ENCODE measurements around the gene JAZF1.

JAZF1 gene

DNA sequence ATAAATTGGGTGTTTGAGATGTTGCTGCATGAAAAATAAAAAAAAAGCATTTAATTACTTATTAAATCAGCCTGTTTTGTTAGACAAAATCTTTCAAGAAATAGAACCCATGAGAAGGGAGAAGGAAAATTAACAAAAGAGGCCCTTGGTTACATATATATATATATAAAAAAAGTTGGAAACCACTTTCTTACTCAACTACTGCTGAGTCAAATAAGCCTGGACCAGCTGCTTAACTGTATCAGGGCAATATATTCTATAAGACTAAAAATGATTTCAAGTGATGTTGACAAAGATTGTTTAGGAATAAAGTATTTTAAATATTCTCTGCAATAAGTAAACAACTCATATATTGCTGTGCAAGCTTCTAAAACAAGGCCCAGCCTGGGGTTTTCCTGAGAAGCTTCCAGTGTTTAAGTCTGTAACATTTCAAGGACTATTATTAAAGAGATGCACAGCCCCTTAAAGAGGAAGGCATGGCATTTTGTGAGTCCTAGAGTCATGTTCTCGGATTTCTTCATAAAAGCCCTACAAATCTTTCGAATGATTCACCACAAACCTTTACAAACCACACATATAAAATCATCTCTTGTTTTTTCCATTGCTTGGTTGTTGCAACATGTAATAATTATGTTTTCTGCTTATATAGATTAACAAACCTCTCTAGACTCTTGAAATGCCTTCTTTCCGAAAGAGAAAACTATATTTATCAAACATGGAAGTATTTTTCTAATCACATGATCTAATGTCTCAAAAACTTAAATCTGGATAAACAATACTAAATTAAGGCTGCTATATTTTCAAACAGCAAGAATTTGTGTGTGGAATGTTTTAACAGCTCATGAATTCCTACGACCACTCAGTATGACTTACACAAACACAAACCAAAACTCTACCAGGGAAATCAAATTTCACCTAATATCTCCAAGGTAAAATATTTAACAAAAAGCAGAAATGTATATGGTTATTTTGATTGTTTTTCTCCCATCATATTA, 14.3 kb downstream of the JAZF1 start:
- no peak for DNase-seq (ENCODE audit: low spot score)

DNA sequence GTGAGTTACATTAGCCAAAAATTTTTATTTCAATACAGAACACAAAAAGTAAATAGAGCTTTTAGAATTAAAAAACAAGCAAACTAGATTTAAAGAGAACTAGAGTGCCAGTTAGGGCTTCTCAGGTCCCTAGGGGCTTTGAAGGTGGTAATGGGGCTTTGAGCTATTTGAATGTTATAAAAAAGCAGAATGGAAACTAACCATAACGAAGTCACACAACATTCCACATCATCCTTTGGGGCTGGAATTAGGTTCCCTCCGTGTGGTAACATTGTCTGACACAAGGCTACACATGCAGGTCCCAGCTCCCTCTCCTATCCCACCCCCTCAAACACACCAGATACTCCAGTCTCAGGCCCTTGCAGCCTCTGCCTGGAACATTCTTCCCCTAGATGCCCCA, 15.3 kb downstream of the JAZF1 start:
- no peak for DNase-seq (ENCODE audit: low spot score)

DNA sequence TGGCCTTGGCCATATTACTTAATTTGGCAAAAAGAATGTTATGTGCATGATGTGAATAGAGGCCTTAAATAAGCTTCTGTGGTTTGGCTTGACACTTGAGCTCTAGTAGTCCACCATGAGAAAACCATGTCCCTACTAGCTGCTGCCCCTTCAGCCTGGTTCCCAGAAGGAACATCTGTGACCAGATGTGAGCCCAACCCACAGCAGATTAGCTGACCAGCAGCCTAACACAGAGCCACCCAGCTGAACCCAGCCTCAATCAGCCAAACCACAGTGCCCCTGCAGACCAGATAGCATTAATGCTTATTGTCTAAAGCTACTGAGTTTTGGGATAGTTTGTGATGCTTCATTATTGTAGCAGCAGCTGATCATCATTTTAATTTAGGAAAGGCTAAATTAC, 16.6 kb downstream of the JAZF1 start:
- no peak for DNase-seq (ENCODE audit: low spot score)

DNA sequence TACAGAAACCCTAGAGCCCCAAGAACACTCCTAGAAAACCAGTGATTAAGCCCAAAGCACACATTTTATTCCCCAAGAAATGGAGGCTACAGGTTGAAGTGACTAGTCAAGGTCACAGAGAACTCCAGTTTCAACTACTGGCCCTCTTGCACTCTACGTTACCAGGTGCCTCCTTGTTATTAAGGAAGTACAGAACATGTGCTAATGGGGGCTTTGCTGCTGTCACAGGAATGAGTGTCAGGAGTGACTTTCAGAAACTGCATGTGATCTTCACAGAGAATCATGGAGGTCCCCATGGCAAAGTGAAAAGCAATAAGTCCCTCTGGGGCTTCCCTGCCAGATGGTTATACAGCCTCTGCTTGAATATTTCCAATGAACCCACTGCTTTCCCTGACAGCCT, 19.3 kb downstream of the JAZF1 start:
- DNase-seq (ENCODE audit: low spot score) = no peak

DNA sequence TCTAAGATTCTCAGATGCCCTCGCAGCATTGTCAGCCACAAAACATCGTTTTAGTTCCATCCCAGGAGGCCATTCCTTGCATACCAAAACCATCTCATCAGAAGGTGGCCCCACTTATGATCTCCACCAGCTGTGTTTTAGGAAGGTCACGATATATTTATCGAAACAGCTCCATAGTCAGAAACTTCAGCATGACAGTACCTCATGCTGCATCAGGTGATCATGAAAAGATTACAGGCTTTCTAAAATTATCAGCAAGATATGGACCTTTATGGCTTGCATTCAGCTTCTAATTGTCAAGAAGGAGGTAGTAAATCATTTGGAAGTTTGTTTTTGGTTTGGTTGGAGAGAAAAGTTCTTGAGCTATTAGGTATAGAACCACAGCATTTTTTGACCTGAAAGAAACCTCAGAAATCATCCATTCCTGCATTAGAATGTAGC, 20.0 kb downstream of the JAZF1 start:
- DNase-seq (ENCODE audit: low spot score) = no peak

DNA sequence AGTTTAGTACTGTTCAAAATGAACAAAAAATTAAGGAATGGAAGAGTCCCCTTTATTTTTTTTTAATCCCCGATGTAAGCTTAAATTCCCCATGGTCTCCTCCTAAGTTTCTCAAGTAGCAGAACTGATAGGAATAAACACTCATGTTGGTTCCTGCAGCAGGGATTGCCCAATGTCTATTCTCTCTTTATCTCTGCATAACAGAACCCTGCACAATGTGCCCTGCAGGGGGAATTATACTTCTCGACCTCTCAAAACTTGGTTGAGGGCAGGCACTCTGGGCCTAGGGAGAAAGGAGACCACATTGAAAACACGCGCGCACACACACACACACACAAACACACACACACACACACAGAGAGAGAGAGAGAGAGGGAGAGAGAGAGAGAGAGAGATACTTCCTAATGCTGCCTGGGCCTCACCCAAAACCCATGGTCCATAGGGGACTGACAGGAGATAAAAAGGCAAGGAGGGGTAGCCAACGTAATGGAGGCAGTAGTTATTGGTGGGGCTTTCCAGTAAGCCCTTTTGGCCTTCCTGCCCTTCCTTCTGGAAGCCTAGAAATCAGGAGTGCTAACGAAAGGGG, 22.7 kb downstream of the JAZF1 start:
- DNase-seq (ENCODE audit: low spot score) = no peak

DNA sequence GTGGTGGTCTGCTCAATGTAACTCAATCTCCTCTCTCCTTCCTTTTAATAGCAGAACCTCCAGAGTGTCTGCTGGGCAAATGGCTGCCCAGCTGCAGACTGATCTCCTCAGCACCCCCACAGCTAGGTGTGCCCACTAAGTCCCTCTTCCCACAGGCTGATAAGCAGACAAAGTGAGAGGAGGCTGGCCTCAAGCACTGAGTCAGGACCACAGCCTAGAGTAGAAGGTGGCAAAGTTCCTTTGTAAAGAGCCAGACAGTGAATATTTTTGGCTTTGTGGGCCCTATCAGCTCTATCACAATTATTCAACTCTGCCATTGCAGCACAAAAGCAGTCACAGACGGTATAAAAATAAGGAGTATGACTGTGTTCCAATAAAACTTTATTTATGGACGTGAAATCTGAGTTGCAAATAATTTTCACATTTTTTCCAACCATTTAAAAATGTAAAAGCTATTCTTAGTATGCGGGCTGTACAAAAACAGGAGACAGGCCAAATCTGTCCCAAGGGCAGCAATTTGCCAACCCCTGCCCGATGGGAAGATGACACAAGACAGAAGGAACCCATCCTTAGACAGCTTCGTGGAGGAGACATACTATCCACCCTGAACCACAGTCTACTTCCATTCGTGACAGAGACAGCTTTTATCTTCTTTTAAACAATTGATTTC, 23.4 kb downstream of the JAZF1 start:
- no peak for DNase-seq (ENCODE audit: low spot score)

DNA sequence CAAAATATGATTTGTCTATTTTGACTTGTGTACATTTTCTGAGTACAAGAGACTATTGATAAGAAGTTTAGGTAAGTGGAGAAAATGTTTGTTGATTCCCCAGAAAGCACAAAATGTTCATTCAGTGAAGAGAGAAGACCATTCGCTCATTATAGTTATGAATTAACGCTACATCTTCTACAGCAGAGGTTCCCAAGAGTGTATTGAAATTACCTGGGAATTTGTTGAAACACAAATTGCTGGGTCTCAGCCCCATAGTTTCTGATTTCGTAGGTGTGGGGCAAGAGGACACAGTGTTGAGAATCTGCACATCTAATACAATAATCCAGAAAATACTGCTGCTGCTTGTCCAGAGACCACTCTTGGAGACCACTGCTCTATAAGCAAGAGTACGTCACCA, 24.2 kb downstream of the JAZF1 start:
- DNase-seq (ENCODE audit: low spot score) = no peak

DNA sequence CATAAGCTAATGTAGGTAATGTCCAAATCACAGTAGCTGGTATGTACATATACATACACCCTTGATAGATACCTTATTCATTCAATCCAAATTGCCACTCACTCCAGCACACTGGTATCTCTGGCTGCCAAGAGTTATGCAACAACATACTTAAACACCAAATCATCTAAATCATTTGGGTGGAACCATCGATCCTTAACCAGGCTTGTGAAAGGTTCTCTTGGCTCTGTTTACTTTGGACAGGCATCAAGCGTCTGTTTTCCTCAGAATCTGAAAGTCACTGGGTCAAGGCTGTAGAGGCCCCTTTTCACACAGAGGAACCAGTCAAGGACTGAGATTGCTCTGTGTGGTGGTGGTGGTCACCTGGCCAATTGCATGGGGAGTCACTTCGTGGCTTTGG, 24.6 kb downstream of the JAZF1 start:
- no peak for DNase-seq (ENCODE audit: low spot score)

DNA sequence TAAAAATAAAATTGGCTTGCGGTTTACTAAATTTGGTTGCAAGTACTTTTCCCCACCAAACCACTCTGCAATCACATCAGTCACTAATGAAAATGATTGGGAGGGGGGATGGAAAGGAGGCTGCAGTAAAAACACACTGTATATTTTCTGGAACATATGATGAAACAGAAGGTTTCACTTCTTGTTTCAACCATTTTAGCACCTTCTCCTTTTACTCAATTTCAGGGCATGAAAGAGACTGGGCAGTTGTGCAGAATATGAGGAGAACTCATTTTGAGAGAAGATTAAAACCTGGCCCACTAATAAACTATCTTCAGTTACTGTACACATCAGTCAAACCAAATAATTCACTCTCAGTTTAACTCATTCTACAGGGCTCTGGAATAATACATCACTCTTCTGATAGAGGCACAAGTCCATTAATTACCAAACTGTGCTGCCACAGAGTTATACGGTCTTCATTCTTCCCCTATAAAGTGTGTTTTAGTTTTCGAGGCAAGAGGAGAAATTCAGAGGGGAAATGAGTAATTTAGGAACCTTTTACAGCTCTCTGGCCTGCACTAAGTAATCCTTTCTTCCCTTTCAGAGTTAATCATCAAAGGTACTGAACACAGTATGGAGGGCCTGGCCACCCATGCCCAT, 25.5 kb downstream of the JAZF1 start:
- no peak for DNase-seq (ENCODE audit: low spot score)

DNA sequence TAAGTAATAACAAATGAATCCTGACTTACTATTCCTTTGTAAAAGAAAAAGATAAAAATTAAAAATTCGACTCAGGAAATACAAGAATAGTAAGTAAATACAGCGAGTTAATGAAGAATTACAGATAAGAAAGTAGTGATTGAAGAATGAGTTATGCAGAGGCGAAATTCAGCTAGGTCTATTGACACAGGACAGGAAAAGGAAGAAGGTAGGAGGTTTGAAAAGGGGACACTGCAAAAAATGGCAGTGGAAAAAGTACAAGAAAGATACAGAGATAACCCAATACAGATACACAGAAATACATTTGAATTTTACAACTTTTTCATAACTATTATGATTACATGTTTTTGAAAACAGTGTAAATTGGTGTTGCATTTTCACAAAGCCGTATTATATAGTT, 28.0 kb downstream of the JAZF1 start:
- DNase-seq (ENCODE audit: low spot score) = no peak

DNA sequence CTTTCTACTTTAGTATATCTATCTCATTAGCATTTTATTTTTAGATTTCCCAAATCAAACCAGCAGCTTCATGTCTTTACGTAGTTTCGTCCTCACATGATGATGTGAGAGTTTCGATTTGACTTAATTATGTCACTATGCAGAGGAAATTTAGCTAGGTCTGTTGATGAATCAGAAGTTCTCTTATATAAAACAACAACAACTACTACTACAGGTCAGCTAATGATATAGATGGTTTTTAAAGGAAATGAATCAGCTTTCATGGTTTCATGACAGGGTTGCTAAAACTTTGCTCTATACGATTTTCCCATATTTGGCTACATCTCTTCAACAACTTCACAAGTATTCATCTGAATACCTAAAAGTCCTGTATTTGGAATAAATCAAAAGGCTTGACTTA, 28.6 kb downstream of the JAZF1 start:
- DNase-seq (ENCODE audit: low spot score) = peak; percentile 72

DNA sequence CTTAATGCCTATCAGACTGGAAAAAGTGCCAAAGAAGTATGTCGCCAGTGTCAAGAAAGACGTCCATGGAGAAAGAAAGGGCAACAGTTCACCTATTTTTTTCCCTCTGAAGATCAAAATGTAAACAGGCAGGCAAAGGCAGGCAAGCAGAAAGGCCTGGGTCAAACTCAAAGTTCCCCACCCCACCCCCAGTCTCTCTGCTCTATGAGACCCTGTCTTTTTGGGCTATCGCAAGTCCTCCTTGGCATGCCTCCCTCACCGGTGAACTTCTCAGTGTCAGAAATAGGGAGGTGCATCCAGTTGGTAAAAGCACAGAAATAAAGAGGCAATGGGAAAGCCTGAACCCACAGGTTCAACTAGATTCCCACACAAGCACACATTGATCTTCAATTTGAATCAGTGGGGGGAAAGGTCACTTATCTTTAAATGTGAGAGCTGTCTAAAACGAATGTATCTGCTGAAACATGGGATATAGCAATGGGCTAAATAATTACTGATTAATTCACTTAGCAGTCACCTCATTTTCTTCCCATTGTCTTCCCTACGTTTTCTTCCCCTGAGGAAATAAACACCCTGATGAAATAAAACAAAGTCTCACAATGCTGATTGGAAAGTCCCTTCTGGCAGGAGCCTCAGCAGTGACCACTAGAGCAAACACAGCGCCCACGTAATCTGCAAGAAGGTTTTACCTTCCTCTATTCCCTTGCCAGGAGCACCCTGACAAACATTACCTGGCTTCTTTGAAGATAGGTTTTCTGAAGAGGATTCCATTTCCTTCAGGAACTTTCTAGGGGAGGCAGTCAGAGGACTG, 31.1 kb downstream of the JAZF1 start:
- no peak for DNase-seq (ENCODE audit: low spot score)

DNA sequence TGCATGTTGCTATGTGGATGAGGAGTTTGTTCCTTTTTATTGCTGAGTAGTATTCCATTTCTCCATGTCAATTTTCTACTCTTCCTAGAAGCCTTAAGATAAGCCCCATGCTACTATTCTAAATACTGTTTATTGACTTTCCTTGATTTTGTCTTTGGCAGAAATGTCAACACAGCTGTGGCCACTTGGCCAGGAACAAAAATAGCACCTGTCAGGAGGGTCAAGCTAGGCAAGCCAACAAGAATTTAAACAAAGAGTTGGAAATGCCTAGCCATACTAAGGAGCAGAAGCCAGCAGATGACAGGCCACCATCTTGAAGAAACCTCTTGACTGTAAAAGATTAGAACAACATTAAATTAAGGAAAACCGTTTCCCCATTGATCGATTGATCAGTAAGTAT, 34.7 kb downstream of the JAZF1 start:
- DNase-seq (ENCODE audit: low spot score) = no peak

DNA sequence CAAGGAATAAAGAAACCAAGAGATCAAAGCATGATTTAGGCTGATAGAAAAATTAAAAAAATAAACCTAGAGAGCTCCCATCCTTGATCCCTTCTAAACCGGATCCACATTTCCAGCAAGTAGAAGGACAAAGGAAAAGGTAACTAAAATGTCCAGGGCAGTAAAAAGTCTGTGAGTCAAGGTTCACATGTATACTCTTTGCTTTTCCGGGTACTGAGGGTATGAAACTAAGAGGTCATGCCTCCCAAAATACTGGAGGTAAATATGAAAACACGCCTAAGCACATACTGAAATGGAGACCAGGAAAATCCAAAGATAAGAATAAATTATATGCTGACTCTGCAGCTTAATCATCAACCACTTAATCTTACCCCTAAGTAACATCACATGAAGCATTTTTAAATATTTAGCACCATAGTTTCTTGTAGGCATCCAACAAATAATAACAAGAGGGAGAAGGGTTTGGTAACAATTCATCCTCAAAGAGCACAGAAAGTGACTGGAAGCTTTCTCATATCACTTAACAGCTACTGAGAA, 35.4 kb downstream of the JAZF1 start:
- no peak for DNase-seq (ENCODE audit: low spot score)

DNA sequence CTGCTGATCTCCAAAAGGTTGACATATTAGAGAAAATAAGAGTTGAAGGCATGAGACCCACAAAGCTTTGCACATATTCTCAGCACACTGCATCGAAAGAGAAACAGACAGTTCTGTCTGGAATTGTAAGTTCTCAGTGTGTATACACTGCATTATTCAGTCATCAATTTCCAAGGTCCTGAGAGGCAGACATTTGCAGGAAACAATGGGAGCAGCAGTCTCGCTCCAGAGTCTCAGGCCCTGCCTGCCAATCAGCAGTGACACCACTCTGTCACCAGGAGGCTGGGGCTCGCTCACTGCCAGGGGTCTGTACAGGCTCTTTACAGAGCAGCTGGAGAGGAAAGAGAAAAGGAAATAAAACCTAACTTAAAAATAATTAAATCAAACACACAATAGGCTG, 36.3 kb downstream of the JAZF1 start:
- no peak for DNase-seq (ENCODE audit: low spot score)

DNA sequence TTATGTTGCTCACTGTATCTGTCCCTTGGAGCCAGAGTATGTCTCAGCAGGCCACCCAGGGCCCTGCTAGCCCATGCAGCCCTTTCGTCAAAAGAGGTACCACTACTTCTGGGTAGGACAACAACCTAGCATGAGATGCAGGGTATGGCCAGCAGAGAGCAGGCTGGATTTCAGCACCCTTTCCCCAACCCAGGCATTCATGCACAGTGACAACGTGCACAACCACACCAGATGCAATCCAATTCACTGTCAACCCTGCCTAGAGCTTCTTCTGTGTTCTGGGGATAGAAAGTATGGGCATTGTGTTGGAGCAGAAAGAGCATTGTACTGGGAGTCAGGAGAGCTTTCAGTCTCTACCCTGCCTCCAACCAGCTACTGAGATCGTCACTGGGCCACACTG, 37.9 kb downstream of the JAZF1 start:
- no peak for DNase-seq (ENCODE audit: low spot score)

DNA sequence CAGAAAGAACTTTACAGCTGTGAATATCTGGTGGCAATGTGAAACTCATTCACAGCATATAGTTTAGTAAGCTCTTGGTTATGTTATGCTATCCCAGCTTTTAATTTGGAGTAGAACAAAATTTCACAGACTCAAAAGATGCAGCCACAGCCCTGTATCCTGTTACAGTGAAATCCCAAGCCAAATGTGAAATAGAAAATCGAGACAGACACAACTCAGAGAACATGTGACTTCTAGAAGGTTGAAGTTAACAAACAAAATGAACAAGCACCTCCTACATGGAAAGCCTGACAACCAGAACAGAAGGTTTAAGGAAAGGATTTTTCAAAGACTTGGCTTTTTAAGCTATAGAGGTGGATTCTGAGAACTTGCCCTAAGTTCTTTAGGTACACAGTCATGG, 39.6 kb downstream of the JAZF1 start:
- no peak for DNase-seq (ENCODE audit: low spot score)

DNA sequence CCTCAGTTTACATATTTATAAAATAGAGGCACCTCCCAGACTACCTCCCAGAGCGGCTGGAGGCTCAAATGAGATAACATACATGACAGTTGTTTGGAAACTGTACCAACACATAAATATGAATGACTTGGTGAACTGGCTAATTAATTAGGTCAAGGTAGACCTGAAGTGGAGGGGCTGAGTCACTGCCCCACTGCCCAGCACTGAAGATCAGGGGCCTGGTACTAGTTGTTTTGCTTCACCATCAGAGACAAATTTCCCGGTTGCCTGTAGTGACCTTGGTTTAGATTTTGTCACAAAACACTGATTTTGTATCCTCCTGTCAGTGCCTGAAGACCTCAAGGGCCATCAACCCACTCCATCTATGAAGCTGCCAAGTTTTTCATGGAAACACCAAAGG, 41.8 kb downstream of the JAZF1 start:
- DNase-seq (ENCODE audit: low spot score) = no peak

DNA sequence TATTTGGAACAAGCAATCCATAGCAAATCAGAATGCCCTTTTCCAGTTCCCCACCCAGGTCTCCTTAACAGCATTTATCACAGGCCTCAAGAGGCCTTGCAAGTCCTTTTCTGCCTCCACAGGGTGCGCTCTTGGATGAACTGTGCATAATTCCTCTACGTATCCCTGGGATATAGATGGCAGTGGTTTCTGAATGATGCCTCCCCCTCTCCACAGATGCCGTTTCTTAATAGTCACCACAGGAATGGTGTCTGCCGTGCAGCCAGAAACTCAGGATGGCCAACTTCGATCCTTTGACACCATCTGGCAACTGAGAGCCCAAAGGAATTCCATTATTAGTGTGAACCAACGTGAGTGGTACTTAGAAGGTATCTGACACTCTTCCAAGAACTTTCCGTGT, 43.1 kb downstream of the JAZF1 start:
- no peak for DNase-seq (ENCODE audit: low spot score)

DNA sequence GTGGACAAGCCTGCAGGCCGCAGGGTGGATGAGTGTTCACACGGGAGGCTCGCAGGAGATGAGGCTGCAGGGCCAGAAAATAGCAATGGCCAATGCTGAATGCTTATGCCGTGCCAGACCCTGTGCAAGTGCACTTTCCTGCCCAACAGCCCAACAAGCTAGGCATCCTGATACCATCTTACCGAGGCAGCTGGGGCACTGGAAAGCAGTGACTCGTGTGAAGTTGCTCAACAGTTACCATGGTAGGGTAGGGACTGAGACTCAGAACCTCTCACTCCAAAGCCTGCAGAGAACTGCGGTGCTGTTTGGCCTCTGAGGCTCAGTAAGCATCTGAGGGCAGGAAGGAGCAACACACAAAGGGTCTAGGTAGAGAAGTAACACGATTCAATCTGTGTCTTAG, 43.7 kb downstream of the JAZF1 start:
- no peak for DNase-seq (ENCODE audit: low spot score)
